Right lung (tissue), 5 donors: ENCODE results near the gene HPCAL1. TPM values are rescaled to one million over a fixed set of nuclear protein-coding genes. Genes with fewer than 3 reads are reported as not detected.
"Not testable (repeated sequence)": the region's sequence is repeated elsewhere in the genome, so short reads cannot be mapped to it uniquely, and the experiment has no call there.

Experiments
- DNase-seq, 2 donors: peaks; one replicate each; pipeline ENCODE4 v3.0.0-alpha.2; 2013
- polyA plus RNA-seq, 5 donors: library from polyadenylated mRNA; unstranded; fragments of 120-200 nt; gene quantifications; one replicate each; pipeline versions ENCODE4 v1.2.1 to v1.2.3, GENCODE V29; 2013; ENCODE audit warnings: inconsistent platforms in 1 of 5, low replicate concordance in 1 of 5; ENCODE audit not compliant: insufficient read length in 5 of 5, insufficient read depth in 1 of 5

Gene HPCAL1
- polyA plus RNA-seq, 5 donors, result 48.4 to 95.0 (median 72.2) TPM

DNA sequence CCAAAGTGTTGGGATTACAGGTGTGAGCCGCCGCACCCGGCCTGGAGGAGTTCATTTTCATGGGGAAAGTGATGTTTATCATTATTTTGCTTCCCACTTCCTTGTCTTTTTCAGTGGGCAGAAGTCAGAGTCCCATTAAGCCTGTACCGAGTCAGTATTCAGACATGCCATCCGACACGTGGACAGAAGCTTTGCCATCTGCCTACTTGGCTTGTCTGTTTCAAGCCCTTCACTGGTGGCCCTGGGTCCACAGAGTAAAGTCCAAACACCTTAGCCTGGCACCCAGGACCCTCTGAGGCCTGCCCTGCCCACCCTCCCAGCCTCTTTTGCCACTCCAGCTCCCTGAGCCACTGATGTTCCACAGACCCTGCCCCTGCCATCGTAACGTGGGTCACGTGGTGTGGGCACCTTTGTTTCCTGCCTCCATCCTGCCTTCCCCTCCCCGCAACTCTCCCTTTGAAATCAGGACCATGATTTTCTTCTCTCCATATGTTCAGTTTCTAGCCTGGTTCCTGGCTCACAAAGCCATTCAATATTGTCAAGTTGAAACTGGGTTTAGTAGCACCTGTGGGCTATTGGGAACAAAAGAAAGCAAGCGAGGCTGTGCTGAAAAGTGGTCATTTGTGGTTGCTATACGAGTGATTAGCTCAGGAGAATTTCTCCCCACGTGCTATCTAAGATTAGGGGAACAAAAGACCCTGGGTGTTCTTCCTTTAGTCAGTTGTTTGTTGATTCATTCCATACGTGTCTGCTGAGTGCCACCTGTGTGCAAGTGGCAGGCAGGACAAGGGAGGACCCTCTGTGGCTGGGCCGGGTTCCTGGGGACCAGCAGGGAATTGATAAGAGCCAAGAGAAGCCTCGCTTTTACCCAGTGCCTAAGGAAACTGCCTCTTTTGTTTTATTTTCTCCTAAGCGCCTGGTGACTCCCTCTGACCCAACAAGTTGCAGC, 150.5 kb downstream of the HPCAL1 start:
- DNase-seq, result no peak

DNA sequence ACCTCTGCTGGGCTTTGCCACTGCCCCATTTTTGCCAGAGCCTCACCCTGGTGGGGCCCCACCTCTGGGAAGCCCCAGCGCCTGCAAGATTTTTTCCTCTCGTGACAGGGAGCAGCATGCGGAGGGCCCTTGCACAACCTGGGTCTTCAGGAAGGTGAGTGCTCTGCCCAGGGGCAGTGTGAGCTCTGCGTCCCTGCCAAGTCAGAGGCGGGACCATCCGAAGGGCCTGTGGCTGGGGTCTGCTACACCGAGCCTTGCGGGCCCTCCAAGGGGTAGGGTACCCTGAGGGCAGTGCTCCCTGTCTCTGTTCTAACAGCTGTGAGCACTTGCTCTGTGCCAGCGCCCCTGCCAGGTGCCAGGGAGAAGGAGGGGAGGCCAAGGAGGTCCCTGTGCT, 151.2 kb downstream of the HPCAL1 start:
- no peak for DNase-seq

DNA sequence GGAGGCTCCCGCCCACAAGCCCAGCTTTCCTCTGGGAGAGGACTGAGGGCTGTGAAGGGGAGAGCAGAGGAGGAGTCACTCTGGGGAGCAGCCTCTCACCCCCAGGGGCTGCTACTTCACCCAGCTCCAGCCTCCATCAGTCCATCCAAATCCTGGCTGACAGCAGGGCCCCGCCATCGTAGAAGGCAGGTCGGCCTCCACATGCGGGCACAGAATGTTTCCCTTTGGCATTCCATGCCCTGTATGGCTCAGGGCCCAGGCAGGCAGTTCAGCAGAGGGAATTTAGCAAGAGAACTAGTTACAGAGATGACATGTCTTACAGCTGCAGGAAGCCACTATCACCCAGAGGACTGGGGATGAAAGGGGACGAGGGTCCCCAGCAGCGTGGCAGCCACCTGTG, 151.8 kb downstream of the HPCAL1 start:
- DNase-seq, result no peak

DNA sequence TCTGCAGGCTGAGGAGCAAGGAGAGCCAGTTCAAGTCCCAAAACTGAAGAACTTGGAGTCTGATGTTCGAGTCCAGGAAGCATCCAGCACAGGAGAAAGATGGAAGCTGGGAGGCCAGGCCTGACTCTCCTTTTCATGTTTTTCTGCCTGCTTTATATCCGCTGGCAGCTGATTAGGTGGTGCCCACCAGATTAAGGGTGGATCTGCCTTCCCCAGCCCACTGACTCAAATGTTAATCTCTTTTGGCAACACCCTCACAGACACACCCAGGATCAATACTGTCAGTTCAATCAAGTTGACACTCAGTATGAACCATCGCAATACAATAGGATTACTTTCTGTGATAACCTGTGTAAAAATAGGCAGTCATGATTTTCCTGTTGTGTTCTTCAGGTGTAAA, 154.5 kb downstream of the HPCAL1 start:
- not testable (repeated sequence) for DNase-seq

DNA sequence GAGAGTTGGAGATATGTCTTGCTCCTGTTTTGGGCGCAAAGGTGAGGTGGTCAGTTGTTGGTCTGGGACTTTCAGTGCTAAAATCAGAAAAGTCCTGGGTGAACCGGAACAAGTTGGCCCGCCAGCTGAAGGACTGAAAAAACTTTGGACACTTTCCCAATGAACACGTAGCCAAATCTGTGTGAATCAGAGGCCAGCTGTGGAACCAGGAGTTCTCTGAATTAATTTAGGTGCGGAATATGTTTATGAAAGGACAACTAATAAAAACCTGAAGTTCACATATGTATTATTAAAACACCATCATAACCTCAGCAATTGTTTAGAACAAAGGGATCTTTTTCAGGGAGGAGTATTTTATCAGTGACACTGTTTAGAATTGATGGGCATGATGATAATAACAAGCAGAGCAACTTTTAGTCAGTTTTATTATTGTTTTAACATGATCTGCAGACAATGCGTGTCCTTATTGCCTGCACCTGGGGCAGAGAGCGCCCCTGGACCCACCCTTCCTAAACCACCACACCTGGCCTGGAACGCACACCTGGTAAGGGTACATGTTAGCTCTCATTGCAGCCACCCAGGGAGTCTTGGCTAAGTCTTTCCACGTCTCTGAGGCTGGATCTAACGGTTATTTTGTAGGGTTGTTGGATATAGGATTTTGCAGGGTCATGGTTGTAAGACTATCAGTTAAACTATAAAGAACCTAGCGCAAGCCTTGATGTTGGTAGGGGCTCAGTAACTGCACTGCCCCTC, 155.3 kb downstream of the HPCAL1 start:
- no peak for DNase-seq

DNA sequence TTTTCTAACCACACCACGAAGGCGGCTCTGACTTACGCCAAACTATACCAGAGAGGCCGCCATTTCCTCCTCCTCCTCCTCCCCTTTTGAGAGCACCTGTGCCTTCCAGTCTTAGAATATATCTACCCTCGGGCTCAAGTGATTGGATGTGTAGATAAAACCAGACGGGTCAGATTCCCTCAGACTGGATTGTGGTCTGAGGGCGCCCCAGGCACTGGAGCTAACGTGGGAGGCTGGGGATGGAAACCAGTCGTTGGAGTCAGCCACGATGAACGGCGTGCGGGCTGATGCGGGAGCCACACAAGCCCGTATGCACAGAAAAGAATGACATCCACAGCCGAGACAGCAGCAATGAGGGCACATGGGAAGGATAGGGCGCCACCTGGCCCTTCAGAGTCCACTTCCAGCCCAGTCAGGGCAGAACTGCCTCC, 157.7 kb downstream of the HPCAL1 start:
- DNase-seq, result no peak

DNA sequence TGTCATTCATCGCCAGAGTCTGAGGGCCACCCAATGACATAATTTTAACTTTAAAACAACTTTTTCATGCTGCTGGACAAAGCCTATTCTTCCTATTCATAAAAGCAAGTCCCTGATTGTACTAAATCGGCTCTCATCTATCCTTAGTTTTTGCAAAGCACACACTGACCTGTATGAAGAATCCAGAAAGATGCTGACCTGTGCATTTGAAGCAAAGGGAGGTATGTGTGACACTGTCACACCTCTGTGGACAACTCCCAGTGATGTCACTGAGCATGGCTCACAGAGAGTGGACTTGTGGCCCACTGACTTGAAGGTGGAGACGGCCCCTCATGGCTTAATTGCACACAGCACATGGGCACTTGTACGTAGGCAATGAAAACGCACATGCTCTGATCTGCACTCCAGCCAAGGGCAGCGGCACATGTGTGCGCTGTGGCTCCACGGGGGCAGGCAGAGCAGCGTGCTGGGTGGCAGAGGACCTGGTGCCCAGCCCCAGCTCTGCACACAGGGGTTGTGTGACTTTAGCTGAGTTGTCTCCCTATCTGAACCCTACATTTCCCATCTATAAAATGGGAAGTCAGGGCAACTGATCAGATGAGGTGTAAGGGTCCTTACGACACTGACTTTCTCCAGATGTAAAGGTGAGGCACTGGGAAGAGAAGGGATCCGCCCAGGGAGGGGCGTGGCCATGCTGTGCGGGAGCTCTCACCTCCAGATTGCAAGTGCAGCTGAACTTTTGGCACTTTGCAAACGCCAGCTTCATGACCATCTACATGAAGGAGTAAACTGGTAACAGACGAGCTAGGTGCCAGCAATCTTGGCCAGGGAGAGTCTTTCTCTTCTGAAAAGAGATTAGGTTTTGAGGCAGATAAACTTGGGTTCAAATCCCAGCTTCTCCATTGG, 159.7 kb downstream of the HPCAL1 start:
- no peak for DNase-seq

DNA sequence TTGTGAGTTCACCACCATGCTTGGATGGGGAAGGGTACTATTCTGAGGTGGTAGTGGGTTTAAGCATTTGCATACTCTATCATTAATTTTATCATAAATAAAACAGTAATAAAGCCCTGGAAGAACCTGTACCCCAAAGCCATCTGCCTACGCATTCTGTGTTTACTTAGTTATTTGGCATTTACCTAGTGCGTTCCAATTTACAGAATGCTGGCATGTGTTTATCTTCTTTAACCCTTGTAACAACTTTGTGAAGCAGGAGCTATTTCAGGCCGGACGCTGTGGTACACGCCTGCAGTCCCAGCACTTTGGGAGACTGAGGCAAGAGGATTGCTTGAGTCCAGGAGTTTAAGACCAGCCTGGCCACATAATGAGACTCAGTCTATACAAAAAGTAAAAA, 163.2 kb downstream of the HPCAL1 start:
- DNase-seq, result no peak

DNA sequence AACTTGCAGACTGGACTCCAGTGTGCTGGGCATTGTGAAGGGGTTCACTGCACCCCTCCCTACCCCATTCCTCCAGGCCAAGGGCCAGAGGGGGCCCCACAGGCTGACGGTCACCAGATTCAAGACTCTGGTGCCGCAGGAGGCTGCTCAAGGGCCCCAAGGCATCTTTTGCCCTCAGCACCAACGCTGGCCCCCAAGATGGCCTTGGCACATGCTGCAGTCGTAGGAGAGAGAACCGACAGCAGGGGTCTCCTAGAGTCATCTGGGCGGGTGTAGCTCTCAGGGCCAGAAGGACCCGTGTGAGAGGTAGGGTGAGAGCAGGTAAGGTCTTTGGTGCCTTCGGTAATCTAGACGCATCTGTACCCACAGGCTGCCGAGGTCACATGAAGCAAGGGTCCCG, 164.1 kb downstream of the HPCAL1 start:
- DNase-seq, result no peak

DNA sequence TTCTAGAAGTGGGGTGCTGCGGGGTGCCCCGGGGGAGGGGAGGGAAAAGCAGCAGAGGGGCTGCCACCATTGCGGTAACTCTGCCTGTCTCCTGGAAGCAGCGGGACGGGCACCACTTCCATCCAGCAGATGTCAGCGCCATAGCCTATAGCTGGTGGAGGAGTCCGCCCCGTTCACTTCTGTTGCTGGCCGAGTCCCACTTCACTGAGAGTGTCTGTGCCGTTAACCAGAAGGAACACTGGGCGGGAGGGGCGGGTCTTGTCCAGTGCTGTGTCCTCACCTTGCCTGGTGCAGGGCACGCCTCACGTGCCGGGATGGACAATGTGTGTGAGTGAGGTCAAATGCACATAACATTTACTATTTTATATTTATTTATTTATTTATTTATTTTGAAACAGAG, 164.7 kb downstream of the HPCAL1 start:
- DNase-seq, result no peak

DNA sequence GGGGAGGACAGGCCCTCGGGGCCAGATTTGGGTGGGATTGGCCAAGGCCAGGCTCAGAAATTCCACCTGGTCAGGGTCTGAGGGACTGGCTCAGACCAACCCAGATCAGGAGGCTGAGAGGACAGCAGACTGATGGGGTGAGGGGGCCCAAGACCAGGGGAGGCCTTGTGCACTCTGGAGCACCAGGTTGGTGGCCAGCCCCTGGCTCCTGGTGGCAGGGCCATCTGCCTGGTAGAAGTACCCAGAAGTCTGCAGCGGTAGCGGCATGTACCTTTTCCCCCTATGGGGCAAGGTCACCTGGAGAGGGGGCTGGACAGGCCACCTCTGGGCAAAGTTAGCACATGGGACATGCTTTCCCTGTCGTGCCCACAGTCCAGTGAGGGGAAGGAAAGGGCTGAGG, 166.6 kb downstream of the HPCAL1 start:
- DNase-seq, result no peak

DNA sequence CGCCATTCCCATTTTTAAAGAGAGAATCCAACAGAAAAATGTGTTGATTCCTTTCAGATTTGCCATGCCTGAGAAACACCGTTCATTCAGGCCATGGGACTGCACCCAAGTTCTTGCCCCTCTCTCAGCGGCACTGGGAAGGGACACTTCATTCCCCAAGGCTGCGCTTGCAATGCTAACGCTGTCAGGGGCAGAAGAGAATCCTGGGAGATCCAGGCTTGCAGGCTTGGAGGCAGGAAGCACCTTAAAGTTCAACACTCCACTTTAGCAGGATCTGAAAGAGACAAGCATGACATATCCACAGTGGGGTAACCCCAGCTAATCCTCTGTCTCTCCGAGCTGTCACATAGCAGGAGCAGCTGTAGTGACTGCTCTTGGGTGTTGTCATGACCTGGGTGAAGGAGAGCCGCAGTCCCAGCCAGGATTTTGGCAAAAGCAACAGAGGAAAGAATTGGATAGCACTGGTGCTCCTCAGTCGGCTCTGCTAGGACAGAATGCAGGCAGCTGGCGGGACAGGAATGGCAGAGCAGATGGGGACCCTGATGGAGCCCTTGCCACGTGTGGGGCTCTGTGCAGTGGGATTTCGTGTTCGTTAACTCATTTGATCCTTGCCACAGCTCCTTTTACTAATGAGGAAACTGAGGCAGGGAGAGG, 167.4 kb downstream of the HPCAL1 start:
- DNase-seq, result no peak

DNA sequence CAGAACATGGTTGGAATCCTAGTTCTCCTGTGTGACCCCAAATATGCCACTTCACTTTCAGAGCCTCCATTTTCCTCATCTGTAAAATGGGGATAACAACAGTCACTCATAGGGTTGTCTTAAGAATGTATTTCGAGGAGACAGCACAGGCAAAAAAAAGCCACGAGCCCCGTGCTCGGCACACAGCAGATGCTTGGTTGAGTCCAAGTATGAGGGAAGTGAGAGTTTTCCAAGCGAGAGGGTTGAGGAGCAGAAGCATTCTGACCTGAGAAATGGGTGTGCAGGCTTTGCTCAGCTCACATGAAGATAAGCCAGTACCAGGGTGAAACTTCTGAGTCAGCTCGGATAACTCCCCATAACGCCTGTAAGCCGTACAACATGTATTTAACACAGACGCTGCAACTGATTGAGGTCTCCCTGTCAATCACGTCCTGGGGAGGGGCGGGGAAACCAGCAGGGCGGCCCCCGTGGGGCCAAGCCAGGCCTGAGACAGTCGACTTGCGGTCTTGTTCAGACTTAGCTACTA, 168.4 kb downstream of the HPCAL1 start:
- no peak for DNase-seq

DNA sequence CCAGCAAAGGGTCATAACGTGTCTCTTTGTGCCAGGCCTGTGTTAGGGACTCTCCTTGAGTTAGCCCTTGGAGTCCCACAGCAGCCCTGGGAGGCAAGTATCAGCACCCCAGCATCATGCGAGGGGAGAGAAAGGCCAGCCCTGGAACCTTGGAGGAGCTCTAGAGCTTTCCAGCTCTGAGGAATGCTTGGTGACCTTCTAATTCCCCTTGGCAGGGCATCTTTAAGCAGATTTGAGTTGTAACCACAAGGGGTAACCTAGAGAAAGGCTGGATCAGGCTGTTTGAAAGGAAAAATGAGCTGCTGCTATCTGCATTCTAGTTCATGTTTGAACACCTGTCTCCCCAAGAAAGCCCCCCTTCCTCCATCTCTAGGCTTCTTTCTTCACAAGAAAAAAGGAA, 169.3 kb downstream of the HPCAL1 start:
- no peak for DNase-seq

DNA sequence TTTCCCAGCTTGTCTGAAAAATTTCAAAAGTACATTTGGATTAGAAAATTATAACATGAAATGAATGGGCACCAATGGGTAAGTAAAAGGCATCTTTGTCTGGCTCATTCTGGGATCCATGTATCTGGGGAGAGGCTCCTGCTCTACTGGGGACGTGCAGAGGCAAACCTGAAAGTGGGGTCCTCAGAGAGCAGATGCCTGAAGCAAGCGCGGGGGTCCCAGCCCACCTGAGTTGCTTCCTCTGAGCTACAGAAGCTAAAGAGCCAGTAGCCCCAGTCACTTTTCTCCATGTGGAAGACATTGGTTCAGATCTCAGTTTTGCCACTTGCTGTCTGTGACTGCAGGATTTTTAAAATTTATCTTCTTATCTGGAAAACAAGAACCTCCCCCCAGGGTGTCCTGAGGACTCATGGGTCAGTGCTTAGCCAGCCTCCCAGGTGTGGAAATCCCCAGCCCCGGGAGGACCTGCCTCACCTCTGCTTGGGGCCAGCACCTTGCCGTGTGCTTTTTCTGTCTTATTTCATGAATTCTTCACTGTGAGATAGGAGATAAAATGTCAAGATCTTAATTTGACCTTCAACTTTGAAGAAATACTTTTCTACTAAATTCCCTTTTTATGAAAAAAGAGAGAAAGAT, 170.5 kb downstream of the HPCAL1 start:
- no peak for DNase-seq

DNA sequence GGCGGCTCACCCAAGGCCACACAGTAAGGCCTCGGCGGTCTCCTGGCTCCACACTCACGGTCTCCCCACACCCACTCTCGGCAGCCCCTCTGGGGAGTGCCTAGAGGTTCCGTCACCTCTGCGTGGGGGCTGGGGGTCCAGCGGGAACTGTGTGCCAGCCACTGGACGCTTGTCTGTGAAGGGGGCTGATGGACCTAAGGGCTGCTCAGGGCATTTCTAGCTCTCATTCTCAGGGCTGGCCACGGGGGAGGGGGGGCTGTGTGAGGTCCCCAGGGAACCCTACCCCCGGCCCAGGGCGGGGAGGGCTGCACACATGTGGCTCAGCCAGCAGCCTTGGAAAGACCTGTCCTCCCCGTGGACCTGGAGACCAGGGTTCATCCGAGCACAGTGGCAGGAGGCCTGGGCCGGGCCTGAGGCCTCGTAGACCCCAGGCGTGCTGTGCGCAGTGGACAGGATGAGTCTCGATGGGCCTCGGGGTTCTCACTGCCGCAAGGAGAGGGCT, 172.6 kb downstream of the HPCAL1 start:
- DNase-seq, result no peak

DNA sequence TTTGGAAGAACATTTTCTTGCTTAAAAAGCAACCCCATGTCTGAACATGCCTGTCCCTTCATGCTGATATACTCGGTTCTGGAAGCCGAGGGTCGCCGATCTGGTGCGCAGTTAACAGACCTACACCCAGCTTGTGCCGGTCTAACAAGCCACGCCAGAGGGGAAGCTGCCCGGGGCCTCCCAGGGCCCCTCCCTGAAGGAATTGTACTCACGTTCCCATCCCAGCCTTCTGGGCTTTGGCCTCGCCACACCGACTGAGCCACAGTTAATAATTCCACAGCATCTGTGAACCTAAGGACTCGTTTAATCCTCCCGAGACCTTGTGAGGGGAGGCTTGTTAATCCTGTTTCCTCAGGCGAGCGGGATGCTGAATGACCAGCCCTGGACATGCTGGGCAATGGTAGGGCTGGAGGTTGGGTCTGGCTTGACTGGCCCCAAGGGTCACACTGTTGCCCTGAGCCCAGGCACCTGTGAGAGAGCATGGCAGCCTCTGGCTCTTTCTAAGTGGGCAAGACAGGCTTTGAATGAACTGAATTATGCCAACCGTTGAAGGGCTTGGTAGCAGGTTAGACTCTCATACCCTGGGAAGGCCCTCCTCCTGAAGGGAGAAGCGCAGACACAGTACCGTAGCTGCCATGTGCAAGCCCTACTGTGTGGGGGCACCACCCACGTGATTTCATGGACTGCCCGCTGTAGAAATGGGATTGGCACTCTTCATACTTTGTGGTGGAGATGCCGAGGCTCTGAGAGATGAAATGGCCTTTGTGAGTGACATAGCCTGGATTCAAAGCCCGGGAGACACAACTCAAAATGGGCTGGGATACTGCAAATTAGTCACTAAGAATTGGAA, 173.3 kb downstream of the HPCAL1 start:
- DNase-seq, result no peak

DNA sequence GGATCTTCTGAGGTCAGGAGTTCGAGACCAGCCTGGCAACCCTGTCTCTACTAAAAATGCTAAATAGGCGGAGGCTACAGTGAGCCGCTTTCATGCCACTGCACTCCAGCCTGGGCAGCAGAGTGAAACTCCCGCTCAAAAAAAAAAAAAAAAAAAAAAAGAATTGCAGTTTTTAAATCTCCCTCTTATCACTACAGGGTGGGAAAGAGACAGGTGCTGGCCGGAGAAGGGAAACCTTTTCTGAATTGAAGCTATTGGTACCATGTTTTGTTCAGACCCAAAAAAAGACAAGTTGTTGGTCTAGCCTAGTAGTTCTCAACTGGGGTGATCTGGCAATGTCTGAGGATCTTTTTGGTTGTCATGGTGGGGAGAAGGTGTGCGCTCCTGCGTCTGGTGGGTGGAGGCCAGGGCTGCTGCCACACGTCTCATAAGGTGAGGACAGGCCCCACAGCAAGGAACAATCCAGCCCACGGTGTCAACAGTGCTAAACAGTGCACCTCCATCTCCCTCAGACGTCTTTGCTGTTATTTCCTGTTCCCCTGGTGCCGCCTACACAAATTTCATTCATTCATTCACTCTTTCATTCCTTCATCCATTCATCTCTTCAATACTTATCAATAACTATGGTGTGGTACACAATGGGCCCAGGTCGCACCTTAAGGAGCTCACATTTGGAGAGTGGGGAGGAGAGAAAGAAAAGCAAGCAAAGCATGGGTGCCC, 174.2 kb downstream of the HPCAL1 start:
- no peak for DNase-seq
